ENCODE results near the gene KCP.

DNA sequence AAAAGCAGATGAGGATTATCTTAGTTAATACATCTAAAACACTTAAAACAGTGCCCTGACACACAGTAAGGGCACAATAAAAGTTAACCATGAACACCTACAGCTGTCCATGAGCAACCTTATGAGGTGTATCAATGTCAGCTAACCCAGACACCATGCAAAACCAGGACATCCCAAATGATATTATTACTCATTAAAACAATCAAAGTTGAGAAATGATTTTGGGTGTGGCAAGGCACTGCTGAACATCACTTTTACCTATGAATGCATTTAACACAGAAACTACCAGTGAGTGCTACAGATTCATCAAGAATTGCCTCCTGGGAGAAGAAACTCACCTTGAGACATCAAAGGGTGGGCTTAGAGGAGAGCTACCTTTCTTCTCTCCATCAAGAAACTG lies 45.5 kb upstream of the KCP start:
- TF ChIP-seq, protein P1, sequence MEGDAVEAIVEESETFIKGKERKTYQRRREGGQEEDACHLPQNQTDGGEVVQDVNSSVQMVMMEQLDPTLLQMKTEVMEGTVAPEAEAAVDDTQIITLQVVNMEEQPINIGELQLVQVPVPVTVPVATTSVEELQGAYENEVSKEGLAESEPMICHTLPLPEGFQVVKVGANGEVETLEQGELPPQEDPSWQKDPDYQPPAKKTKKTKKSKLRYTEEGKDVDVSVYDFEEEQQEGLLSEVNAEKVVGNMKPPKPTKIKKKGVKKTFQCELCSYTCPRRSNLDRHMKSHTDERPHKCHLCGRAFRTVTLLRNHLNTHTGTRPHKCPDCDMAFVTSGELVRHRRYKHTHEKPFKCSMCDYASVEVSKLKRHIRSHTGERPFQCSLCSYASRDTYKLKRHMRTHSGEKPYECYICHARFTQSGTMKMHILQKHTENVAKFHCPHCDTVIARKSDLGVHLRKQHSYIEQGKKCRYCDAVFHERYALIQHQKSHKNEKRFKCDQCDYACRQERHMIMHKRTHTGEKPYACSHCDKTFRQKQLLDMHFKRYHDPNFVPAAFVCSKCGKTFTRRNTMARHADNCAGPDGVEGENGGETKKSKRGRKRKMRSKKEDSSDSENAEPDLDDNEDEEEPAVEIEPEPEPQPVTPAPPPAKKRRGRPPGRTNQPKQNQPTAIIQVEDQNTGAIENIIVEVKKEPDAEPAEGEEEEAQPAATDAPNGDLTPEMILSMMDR (IDR thresholded peaks at IDR 0.05 in 2 of 3, conservative IDR thresholded peaks at IDR 0.05 in 1 of 3; ENCODE audit: borderline replicate concordance in 1 of 3, insufficient read depth in 1 of 3, low read depth in 2 of 3, low read length in 2 of 3), result no peak
- TF ChIP-seq EZH2 (IDR thresholded peaks at IDR 0.05), result no peak
- TF ChIP-seq POLR2A (IDR thresholded peaks at IDR 0.05; ENCODE audit: borderline replicate concordance, extremely low read depth, insufficient read depth, insufficient read length), result no peak
- TF ChIP-seq EGR1 (IDR thresholded peaks at IDR 0.05; ENCODE audit: low read depth), result no peak
- TF ChIP-seq ZBTB33 (IDR thresholded peaks at IDR 0.05; ENCODE audit: extremely low read depth, insufficient replicate concordance, low read length), result no peak
- no peak for TF ChIP-seq POLR2AphosphoS5 (IDR thresholded peaks at IDR 0.05; ENCODE audit: low read depth, low read length)

Measured in HCT116 (cell line).